ENCODE measurements around the gene SORCS3. TPM values are rescaled to one million over a fixed set of nuclear protein-coding genes. Genes with fewer than 3 reads are reported as not detected.

SORCS3 gene
- total RNA-seq, 1 donor from 2014 or later, result 3.6 TPM

DNA sequence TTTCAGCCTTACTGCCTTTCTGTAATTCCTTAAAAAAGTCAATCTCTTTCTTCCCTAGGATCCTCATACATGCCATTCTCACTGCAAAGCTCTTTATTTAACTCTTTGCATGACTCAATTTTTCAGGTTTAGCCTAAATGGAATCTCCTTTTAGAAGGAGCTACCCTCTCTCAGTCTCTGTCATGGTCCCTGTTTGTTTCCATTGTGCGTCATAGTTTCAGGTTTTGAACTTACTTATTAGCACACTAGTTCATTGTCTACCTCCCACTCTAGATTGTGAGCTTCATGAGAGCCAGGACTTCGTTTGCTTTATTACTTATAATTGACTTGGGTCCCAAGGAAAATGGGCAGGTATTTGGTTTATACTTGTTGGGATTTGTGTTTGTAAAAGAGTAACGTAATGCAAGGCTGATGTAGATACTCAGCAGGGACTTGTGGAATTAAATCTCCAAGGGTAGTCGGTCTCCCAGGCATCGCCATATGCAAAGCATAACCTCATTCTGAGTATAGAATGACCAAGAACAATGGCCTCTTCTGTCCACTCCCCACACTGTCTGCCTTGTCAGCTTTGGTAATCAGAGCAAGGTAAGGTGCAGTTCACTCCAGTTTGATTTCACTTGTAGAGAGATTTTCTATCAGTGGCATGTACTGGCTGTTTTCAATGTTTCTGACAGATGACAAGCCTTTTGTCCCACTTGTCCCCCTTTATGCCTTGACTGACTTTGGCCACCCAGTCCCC, 252.0 kb downstream of the SORCS3 start:
- no peak for ATAC-seq
- intact Hi-C loops (cut with DNase I), result no loop called here
- no peak for DNase-seq (ENCODE audit: low spot score)

DNA sequence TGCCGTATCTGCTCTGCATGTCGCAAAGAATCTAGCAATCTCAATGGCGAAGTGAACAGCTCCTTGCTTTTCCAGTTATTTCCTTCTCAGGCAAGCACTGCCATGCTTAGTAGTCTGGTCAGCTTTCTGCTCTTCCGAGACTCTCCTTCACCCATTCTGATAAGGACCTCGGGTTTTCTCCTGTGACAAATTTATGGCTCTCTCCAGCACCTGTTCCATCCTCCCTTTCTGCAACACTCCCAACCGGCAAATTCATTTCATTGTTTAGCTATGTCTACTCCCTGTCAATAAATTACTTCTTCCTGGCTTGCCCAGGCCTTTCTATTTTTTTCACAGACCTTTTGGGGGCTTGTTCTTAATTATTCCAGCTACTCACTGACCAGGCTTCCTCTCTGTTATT, 252.6 kb downstream of the SORCS3 start:
- intact Hi-C loops (cut with DNase I), result no loop called here
- DNase-seq (ENCODE audit: low spot score), result no peak
- no peak for ATAC-seq

DNA sequence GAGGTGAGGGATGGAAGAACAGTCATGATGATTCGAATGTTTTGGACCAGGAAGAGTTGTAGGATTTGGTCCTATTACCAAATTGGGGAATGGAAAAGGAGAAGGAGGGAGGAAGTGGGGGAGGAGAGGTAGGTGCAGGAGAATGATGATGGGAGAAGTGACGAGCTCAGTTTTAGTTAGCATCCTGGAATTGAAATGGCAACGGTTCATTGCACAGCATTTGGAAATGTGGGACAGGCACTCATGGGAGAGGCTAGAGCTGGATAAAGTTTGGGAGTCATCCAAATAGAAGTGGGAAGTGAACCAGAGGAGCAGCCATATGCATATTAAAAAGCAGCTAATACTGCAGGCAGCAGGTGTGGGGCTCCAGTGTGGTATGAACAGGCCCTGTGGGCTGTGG, 253.6 kb downstream of the SORCS3 start:
- intact Hi-C loops (cut with DNase I), result no loop called here
- no peak for ATAC-seq
- DNase-seq (ENCODE audit: low spot score), result no peak

DNA sequence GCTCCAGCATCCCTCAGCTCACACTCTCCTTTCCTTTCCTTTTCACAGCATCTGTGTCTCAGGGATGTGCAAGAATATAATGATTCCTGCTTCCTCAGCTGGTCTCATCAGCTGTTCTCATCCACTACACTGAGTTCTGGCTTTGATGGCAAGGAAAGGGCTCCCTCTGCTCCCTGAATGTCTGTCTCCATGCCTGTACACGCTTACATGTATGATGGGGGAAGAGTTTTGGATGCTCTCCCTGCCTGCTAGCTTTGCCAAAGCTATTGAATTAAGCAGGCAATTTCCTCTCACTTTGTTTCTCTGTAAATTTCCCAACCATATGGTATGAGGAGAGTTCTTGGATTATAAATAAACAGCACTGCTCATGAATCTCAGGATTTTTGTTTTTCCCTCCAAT, 254.5 kb downstream of the SORCS3 start:
- no peak for ATAC-seq
- no peak for DNase-seq (ENCODE audit: low spot score)
- intact Hi-C loops (cut with DNase I), result no loop called here

DNA sequence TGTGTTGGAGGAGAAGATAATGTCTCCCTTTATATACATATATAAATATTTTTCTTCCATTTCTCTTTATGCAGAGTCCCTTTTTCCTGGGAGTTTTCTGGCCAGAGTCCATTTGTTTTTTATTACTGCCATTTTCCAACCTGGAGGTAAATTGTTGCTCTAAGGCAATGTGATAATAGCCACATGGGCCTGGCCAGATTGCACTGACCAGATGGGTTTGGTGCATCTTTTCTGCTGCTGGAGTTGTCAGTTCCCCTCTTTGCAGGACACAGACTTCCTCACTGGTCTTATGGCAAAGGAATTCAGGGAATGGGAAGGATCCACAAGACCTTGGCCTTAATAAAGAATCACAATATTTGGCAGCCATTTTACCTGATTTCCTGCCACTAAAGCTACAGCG, 254.9 kb downstream of the SORCS3 start:
- ATAC-seq (no peak), DNase-seq (ENCODE audit: low spot score) (no peak)
- intact Hi-C loops (cut with DNase I), result no loop called here

DNA sequence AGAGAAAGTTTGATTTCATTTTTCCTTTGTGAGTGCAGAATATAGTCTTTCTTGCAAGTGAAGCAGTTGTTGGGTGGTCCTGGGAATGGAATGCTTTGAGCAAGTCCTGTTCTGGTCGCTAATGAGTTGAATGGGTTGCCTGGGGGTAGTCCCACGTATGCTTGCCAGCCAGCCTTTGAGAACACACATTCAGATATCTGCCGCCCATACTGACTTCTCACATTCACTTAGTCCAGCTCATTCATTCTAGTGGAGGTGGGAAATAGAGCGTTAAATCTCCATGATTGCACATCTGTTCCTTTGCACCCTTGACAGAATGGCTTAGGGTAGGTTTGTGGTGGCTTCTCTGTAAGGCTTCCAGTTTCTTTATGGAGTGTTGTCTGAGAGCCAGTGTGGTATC, 256.6 kb downstream of the SORCS3 start:
- DNase-seq (ENCODE audit: low spot score) (no peak), ATAC-seq (no peak)
- intact Hi-C loops (cut with DNase I), result no loop called here

DNA sequence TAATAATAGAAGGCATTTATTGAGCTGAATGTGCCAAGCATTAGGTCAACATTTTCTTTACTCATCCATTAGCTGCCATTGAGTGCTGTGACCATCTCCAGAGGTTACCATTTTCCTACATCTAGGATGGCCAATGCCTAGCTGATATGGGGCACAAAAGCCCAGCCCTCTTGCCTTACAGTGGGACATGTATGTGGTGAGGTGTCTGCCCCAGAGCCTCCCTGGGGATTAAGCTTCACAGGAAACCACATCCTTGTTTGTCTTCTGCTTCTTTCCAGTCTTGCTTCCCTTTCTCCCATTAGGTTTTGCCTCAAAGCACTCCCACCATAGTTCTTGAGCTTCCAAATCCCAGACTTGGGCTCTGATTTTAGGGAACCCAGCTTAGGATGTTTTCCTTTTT, 258.7 kb downstream of the SORCS3 start:
- no peak for ATAC-seq
- intact Hi-C loops (cut with DNase I), result no loop called here

DNA sequence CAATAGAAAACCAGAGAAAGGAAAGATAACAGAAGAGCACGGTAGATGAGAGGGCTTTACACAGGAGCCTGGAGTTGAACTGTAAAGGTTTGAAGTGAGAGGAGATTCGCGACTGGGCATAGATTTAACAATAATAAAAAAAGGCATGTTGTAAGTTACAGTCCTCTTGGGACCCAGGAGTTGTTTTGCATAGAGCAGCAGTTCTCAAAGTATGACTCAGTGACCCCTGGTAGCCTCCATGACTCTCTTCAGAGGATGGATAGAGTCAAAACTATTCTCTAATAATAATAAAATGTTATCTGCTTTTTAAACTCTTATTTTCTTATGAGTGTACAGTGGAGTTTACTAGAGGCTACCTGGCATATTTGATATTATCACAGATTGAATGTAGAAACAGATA, 262.3 kb downstream of the SORCS3 start:
- no peak for DNase-seq (ENCODE audit: low spot score)
- intact Hi-C loops (cut with DNase I), result no loop called here
- peak; percentile 73 for ATAC-seq

More for the DNA sequence above, 258.7 kb downstream of the SORCS3 start:
- no peak for DNase-seq (ENCODE audit: low spot score)

DNA sequence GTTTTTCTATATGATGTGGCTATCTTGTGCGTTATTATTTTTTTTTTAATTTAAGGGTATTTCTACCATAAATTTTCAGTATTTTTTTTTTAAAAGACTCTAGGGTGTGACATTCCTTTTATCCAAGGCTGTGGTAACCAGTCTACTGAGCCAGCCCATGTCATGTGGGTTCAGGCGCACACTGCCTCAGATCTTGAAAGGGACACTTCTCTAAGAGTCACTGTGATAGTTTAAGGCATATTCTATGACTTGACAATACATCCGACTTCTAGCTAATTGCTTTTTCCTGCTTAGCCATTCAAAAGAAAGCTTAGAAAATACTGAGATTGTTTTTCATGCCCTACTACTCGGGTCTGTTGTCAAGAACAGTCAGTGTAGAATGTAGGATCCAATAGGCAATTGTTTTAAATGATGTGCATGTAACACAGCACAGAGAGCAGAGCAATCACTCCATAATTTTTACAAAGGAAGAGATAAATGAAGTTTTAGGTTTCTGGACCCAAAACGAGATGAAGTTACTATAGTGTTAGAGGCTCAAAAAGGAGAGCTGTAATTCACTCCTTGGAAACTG, 263.7 kb downstream of the SORCS3 start:
- DNase-seq (ENCODE audit: low spot score) (no peak), ATAC-seq (no peak)
- intact Hi-C loops (cut with DNase I), result no loop called here

DNA sequence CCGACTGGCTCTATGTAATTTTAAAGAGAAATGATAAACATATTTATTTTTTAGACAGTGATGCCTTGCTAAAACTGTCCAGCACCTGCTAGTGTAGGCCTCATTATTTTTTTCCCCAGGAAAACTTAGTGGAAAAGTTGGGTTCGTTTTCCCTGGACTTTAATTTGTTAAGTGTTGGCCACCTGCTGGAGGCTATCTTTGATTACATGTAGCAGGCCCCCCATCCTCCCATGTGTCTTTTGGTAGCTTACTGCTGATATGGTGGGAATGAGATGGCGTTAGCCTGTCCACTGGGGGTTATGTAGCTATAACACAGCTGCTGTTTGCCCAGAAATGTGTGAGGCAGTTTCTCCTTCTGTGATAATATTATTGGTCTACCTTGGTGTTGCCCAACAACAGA, 265.0 kb downstream of the SORCS3 start:
- intact Hi-C loops (cut with DNase I), result no loop called here
- no peak for DNase-seq (ENCODE audit: low spot score)
- ATAC-seq, result no peak

DNA sequence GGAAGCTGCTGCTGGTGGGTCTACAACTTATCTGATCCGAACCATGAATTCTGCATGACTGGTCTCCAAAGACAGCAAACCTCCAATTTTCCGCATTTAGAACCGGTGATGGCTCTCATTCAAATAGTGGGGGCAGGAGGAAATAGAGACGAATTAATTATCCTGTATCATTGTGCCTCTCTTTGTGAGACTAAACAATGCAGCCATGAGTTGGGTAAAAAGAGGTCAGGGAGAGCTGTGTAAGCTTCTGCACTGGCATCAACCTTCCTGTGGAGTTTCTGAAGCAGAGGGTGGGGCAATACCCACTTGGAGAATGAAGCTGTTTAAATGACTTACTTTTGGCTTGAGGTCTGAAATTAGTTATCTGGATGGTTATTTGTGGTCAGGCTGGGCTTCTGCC, 266.4 kb downstream of the SORCS3 start:
- intact Hi-C loops (cut with DNase I), result no loop called here
- ATAC-seq, result no peak
- DNase-seq (ENCODE audit: low spot score), result no peak

DNA sequence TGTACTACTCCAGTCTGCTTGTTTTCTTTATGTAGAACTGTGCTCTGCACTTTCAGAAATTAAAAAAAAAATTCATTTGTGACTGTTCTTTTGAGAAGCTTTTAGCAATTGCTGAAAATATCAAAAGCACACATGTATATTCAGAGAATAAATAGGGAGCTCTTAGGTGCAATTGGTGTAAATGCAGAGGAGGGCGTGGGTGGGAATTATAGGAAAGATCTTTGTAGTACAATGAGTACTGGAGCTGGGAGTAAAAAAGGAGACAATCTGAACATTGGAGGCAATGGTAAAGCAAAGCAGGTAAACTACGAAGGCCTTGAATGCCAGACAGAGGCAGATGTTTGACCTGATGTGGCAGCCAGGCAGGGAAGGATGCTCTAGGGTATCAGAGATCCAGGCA, 267.5 kb downstream of the SORCS3 start:
- DNase-seq (ENCODE audit: low spot score) (no peak), ATAC-seq (no peak)
- intact Hi-C loops (cut with DNase I), result no loop called here

DNA sequence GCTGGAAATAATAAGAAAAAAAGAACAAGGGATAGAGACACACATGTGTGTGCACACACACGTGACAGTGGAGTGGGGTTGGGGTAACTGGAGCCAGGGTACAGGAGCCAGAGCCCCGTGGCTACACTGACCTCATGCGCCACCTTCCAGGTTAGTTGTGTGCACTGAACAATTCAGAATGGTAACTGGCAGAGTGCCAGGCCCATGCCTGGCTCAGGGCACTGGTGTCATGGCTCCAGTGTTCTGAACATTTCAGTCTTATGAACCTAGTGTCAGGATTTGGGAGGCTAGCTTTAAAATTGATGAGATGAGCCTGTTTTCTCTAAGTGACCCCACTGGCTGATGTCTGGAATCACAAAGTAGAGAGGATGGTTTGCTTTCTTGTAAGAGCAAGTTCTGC, 269.6 kb downstream of the SORCS3 start:
- no peak for ATAC-seq
- no peak for DNase-seq (ENCODE audit: low spot score)
- intact Hi-C loops (cut with DNase I), result no loop called here

DNA sequence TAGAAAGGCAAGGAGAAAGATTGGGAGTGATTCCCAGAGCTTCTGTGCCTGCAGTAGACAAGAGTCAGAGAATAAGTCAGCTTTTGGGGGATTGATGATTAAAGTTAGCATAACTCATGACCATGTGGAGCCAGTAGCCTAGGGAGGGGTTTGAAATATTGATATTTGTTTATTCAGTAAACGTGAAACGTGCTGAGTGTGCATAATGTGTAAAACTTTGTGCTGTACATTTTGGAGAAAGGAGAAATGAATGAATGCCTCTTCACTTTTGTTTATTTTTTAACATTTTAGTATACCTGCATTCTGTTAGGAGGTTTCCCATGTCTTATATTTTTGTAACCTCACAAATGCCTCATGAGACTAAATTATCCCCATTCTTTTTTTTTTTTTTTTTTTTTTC, 272.3 kb downstream of the SORCS3 start:
- intact Hi-C loops (cut with DNase I), result no loop called here
- ATAC-seq, result no peak

DNA sequence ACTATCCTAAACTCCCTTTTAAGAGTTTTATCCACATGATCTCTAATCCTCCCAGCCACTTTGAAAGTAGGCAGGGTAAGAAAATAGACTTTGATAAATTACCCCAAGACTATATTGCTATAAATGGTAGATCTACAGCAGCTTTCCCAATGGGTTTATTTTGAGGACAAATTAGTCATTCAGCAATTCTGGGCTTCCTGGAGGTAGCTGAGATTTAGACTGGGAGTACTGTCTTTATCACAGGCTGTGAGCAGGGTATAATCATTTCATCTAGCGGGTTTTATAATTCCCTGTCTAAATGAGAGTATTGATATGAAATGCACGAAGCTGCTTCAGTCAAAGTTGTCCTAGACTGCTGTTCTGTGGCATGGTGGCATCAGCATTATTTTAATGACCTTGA, 279.4 kb downstream of the SORCS3 start:
- intact Hi-C loops (cut with DNase I), result no loop called here
- DNase-seq (ENCODE audit: low spot score), result no peak
- no peak for ATAC-seq

More for the DNA sequence above, 272.3 kb downstream of the SORCS3 start:
- DNase-seq (ENCODE audit: low spot score), result no peak

DNA sequence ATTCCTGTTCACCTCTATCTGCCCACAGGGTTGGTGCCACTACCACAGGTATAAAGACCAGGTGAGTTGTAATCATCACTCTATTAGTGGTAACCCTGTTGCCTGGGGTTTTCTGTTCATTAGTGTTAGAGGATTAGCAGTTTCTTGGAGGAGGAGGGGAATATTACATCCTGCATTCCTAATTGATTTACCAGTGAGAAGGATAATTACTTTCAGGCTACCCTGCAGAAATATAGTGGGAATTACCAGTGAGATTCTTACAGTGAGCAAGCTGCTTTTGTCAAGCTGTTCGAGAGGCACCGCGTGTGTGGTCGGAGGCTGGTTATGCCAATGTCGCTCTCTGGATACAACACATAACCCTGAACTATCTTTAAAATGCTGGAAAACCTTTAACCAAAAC, 280.7 kb downstream of the SORCS3 start:
- ATAC-seq (no peak), DNase-seq (ENCODE audit: low spot score) (no peak)
- intact Hi-C loops (cut with DNase I), result no loop called here

DNA sequence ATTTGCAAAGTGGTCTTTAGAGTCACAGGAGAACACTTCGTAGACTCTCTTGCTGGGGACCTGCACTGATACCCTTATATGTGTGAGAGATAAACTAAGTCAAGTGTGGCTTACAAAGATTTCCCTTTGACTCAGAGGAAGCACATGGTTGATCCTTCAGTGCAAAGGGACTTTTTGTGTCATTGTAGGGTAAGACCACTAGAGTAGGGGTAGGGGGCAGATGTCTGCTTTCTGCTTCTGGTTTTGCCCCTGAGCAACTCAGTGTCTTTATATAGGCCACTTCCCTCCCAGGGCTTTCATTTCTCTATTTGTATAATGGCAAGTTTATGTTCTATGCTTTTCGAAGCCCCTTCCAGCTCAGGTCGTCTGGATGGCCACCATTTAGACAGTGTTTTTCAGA, 281.7 kb downstream of the SORCS3 start:
- no peak for DNase-seq (ENCODE audit: low spot score)
- intact Hi-C loops (cut with DNase I), result no loop called here
- ATAC-seq, result no peak

DNA sequence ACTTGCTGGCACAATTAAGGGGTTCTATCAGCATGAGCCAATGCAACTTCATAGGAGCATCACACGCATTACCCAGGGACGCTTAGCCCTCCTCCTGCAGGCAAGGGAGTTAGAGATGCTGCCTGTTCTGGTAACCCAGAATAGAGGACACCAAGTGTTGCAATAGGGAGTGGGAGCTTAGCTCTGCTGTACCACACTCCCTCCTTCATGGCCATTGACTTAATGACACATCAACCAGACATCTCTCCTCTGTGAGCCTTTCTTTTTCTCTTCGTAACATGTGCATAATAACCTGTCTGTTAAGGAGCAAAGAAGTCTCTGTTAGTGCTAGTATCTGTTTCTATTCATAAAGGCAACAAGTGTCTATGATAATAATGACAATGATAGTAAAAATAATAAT, 282.4 kb downstream of the SORCS3 start:
- intact Hi-C loops (cut with DNase I), result no loop called here

DNA sequence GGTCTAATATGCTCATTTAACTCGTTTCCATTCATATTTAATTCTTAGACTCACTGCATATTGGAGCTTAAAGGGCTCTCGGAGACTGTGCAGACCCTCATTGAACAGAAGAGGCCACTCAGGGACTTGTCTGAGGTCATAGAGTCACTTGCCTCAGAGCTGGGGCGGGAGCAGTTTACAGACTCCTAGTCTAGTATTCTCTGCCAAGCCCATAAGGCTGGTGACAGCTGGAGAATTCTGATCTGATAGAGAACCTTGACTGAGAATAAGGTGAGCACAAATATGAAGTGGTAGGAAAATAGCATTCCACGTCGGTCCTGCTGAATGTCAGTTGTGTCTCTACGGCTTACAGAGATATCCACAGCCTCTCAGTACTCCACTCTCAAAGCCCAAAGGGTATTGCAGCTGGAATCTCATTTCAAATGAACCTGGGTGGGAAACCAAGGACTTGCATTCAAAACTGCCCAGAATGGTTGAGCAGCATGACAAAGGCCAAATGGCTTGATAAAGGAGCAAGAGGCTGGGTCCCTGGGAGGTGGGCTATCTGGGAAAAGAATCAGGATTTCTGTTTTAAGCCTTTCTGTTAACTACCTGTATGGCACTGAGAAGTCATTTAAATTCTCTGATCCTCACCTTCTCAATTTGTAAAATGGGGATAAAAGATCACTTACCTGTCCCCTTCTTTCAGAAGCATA, 283.2 kb downstream of the SORCS3 start:
- DNase-seq (ENCODE audit: low spot score) (no peak), ATAC-seq (no peak)
- intact Hi-C loops (cut with DNase I), result no loop called here

More for the DNA sequence above, 282.4 kb downstream of the SORCS3 start:
- ATAC-seq (no peak), DNase-seq (ENCODE audit: low spot score) (no peak)

DNA sequence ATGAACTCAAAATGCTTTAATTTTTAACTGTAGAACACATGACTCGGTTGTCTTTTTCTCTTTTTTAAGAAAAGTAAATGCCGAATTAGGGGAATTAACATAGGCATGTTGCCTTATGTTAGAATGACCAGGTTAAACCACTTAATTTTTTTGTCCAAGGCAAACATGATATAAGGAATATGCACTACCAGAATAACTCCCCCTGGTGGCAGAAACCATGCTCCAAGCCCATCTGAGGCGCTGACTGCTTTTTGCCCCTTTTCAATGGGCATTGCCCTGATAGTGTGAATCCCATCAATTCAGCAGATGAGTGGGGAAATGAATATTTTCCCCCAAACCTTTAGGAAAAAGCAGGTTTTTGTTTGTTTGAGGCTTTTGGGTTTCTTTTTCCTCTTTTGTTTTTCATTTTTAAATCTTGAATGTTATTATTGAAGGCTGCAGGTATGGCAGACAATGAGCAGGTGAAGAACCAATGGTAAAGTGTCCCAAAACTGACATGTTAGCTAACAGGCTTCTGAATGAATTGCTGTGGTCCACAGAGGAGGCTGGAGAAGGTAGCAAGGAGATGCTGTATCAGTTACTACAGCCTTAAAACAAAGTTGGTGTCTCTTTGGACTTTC, 284.3 kb downstream of the SORCS3 start:
- no peak for DNase-seq (ENCODE audit: low spot score)
- peak; percentile 28 for ATAC-seq
- intact Hi-C loops (cut with DNase I), result no loop called here
